M059J (cell line): ENCODE data around the gene OR8J3. TPM values are rescaled to one million over a fixed set of nuclear protein-coding genes. Genes with fewer than 3 reads are reported as not detected.
"Not testable (repeated sequence)": the region's sequence is repeated elsewhere in the genome, so short reads cannot be mapped to it uniquely, and the experiment has no call there.

Experiments used
- DNase-seq: peaks from one replicate; pipeline ENCODE4 v3.0.0-alpha.2; 2012; ENCODE audit warnings: low read depth
- total RNA-seq: library from RNA; depleted of rRNA; stranded (reverse); fragments of >200 nt; shearing (Covaris generic); gene quantifications from 2 replicates; pipeline ENCODE4 v1.2.3, GENCODE V29; 2014; rRNA removed

Gene OR8J3
- not detected in 2 replicates for total RNA-seq

- DNase-seq: no peak
These were observed at the start of gene OR8J3 for GRCh38 chr11:56140151-56140661. TSS of gene OR8J3 (minus strand) at chr11:56140201. CDS start at chr11:56137718, 2,483 bp downstream.

GRCh38 chr11:56188602-56189001, 48.6 kb upstream of the OR8J3 start:
- DNase-seq: no peak

- DNase-seq: no peak
These were observed 43.5 kb upstream of the OR8J3 start for GRCh38 chr11:56183459-56183858.

- no peak for DNase-seq
These were observed 36.3 kb upstream of the OR8J3 start, which contains the start of gene OR5J2 for GRCh38 chr11:56176318-56176717. TSS of gene OR5J2 (plus strand) at chr11:56176618. CDS start at chr11:56176618, 0 bp downstream.

- no peak for DNase-seq
These were observed 32.3 kb upstream of the OR8J3 start for GRCh38 chr11:56172256-56172830.

GRCh38 chr11:56163804-56164203, 23.8 kb upstream of the OR8J3 start:
- no peak for DNase-seq

GRCh38 chr11:56160217-56160616, 20.2 kb upstream of the OR8J3 start, which contains the start of gene OR8K5:
TSS of gene OR8K5 (minus strand) at chr11:56160317. CDS start at chr11:56160317, 0 bp downstream.
- DNase-seq: no peak

GRCh38 chr11:56152333-56152732, 12.3 kb upstream of the OR8J3 start:
- DNase-seq: no peak

- no peak for DNase-seq
These were observed 11.4 kb upstream of the OR8J3 start for GRCh38 chr11:56151376-56151775.

GRCh38 chr11:56143681-56144080, 3.7 kb upstream of the OR8J3 start:
- DNase-seq: not testable (repeated sequence)

- DNase-seq: no peak
These were observed 17.9 kb downstream of the OR8J3 start, which contains the start of gene OR8H3 for GRCh38 chr11:56122073-56122472. TSS of gene OR8H3 (plus strand) at chr11:56122373. CDS start at chr11:56122373, 0 bp downstream.

GRCh38 chr11:56103210-56103737, 36.7 kb downstream of the OR8J3 start, which contains the start of gene OR8H2:
TSS of gene OR8H2 (plus strand) at chr11:56103687. CDS start at chr11:56105043, 1,356 bp downstream.
- DNase-seq: no peak

GRCh38 chr11:56093008-56093407, 47.0 kb downstream of the OR8J3 start, which contains the start of gene OR8I2:
TSS of gene OR8I2 (plus strand) at chr11:56093308. CDS start at chr11:56093308, 0 bp downstream.
- DNase-seq: no peak

GRCh38 chr11:56089697-56090096, 50.3 kb downstream of the OR8J3 start:
- DNase-seq: no peak

Other genes with a start within 250 kb of the OR8J3 start
- gene OR5W2, start 225.6 kb downstream of the OR8J3 start, total RNA-seq: not detected in 2 replicates
- gene OR5I1, start 203.8 kb downstream of the OR8J3 start, total RNA-seq: not detected in 2 replicates
- not detected in 2 replicates for gene OR10AG1, start 170.3 kb downstream of the OR8J3 start, total RNA-seq
- gene OR5F1, start 145.6 kb downstream of the OR8J3 start, total RNA-seq: not detected in 2 replicates
- not detected in 2 replicates for gene OR5AS1, start 112.5 kb downstream of the OR8J3 start, total RNA-seq
- gene OR8I2, start 46.9 kb downstream of the OR8J3 start, total RNA-seq: not detected in 2 replicates
- not detected in 2 replicates for gene OR8H2, start 36.5 kb downstream of the OR8J3 start, total RNA-seq
- gene OR8H3, start 17.8 kb downstream of the OR8J3 start, total RNA-seq: not detected in 2 replicates
- not detected in 2 replicates for gene OR8K5, start 20.1 kb upstream of the OR8J3 start, total RNA-seq
- not detected in 2 replicates for gene OR5J2, start 36.4 kb upstream of the OR8J3 start, total RNA-seq
- gene OR5T2, start 94.1 kb upstream of the OR8J3 start, total RNA-seq: not detected in 2 replicates
- gene OR5T3, start 112.1 kb upstream of the OR8J3 start, total RNA-seq: not detected in 2 replicates
- not detected in 2 replicates for gene OR5T1, start 134.0 kb upstream of the OR8J3 start, total RNA-seq
- gene OR8H1, start 152.1 kb upstream of the OR8J3 start, total RNA-seq: not detected in 2 replicates
- gene OR8K3, start 174.9 kb upstream of the OR8J3 start, total RNA-seq: not detected in 2 replicates
- gene OR8K1, start 205.8 kb upstream of the OR8J3 start, total RNA-seq: not detected in 2 replicates
- gene OR8J1, start 214.1 kb upstream of the OR8J3 start, total RNA-seq: not detected in 2 replicates
- gene OR8U1, start 235.4 kb upstream of the OR8J3 start, total RNA-seq: not detected in 2 replicates